ENCODE data around the gene PTPRM. TPM values are rescaled to one million over a fixed set of nuclear protein-coding genes. Genes with fewer than 3 reads are reported as not detected.

Gene PTPRM
- total and polyA plus RNA-seq, 9 donors = 45.6 to 82.0 (median 56.9) TPM

GRCh38 chr18:7931763-7932162 is 364.6 kb downstream of the PTPRM start:
- no peak for TF ChIP-seq EP300 (IDR thresholded peaks at IDR 0.05)
- TF ChIP-seq POLR2A (IDR thresholded peaks at IDR 0.05) = no peak
- no peak for TF ChIP-seq CTCF (IDR thresholded peaks at IDR 0.05)
- no peaks in the 10 kb centered on the region for H3K9me3 ChIP-seq
- no peaks in the 10 kb centered on the region for H3K36me3 ChIP-seq
- no peak overlapping the region for H3K4me3 ChIP-seq
- no peak overlapping the region for H3K27ac ChIP-seq
- intact Hi-C loops (cut with DNase I) = no loop called here
- H3K27me3 ChIP-seq = no peaks in the 10 kb centered on the region
- DNase-seq = no peak
- H3K4me1 ChIP-seq (ENCODE audit: insufficient read depth) = peaks cover 2% of the 10 kb centered on the region
- 74 to 83% (median 79%) methylated on average over 3 of the region's 3 CpGs for WGBS, 3 donors

- no peak for DNase-seq
- TF ChIP-seq CTCF (IDR thresholded peaks at IDR 0.05) (no peak), POLR2A (IDR thresholded peaks at IDR 0.05) (no peak), EP300 (IDR thresholded peaks at IDR 0.05) (no peak)
- no peaks in the 10 kb centered on the region for H3K36me3 ChIP-seq
- intact Hi-C loops (cut with DNase I) = no loop called here
- H3K27ac ChIP-seq = no peak overlapping the region
- H3K27me3 ChIP-seq = no peaks in the 10 kb centered on the region
- WGBS, 3 donors = 94 to 97% (median 97%) methylated on average over 13 of the region's 13 CpGs
- no peaks in the 10 kb centered on the region for H3K9me3 ChIP-seq
- no peak overlapping the region for H3K4me3 ChIP-seq
- H3K4me1 ChIP-seq (ENCODE audit: insufficient read depth) = no peaks in the 10 kb centered on the region
Observed at GRCh38 chr18:7937268-7937667, 370.2 kb downstream of the PTPRM start.

GRCh38 chr18:7939521-7939920 is 372.4 kb downstream of the PTPRM start:
- H3K4me3 ChIP-seq = no peak overlapping the region
- no peaks in the 10 kb centered on the region for H3K9me3 ChIP-seq
- H3K4me1 ChIP-seq (ENCODE audit: insufficient read depth) = no peaks in the 10 kb centered on the region
- no peak for TF ChIP-seq EP300 (IDR thresholded peaks at IDR 0.05)
- no peak for TF ChIP-seq CTCF (IDR thresholded peaks at IDR 0.05)
- no peak for TF ChIP-seq POLR2A (IDR thresholded peaks at IDR 0.05)
- 94 to 95% (median 94%) methylated on average over 5 of the region's 5 CpGs for WGBS, 3 donors
- H3K27me3 ChIP-seq = no peaks in the 10 kb centered on the region
- no peak overlapping the region for H3K27ac ChIP-seq
- DNase-seq = no peak
- intact Hi-C loops (cut with DNase I) = no loop called here
- H3K36me3 ChIP-seq = no peaks in the 10 kb centered on the region

GRCh38 chr18:7940379-7940778 is 373.3 kb downstream of the PTPRM start:
- Histone ChIP-seq H3K27ac (no peak overlapping the region), H3K27me3 (no peaks in the 10 kb centered on the region), H3K36me3 (no peaks in the 10 kb centered on the region), H3K4me3 (no peak overlapping the region), H3K9me3 (no peaks in the 10 kb centered on the region), H3K4me1 (ENCODE audit: insufficient read depth) (no peaks in the 10 kb centered on the region)
- intact Hi-C loops (cut with DNase I) = no loop called here
- TF ChIP-seq CTCF (IDR thresholded peaks at IDR 0.05) (no peak), POLR2A (IDR thresholded peaks at IDR 0.05) (no peak)
- WGBS, 3 donors = 88 to 96% (median 90%) methylated on average over 5 of the region's 5 CpGs
- DNase-seq = no peak

- intact Hi-C loops (cut with DNase I) = no loop called here
- DNase-seq = no peak
- whole genome bisulfite sequencing, 3 donors = 83 to 87% (median 86%) methylated on average over 4 of the region's 4 CpGs
Observed at GRCh38 chr18:7940971-7941370, 373.9 kb downstream of the PTPRM start.

More at GRCh38 chr18:7940971-7941370, 373.9 kb downstream of the PTPRM start:
- H3K27me3 ChIP-seq = no peaks in the 10 kb centered on the region
- no peaks in the 10 kb centered on the region for H3K4me1 ChIP-seq (ENCODE audit: insufficient read depth)
- no peaks in the 10 kb centered on the region for H3K36me3 ChIP-seq
- H3K4me3 ChIP-seq = no peak overlapping the region
- no peak overlapping the region for H3K27ac ChIP-seq
- no peaks in the 10 kb centered on the region for H3K9me3 ChIP-seq
- TF ChIP-seq EP300 (IDR thresholded peaks at IDR 0.05) (no peak), POLR2A (IDR thresholded peaks at IDR 0.05) (no peak), CTCF (IDR thresholded peaks at IDR 0.05) (no peak)

Data from ovary (tissue), 9 donors.